Limb (tissue), 2 donors: ENCODE data around the gene PITRM1.
A peak's percentile ranks its signal among the peaks of the same experiment; 100 is the strongest.
"Not testable (repeated sequence)": the region's sequence is repeated elsewhere in the genome, so short reads cannot be mapped to it uniquely, and the experiment has no call there.

Experiments used
- DNase-seq, 2 donors: peaks; one replicate each; pipeline ENCODE4 v3.0.0-alpha.2; 2016; ENCODE audit errors: extremely low spot score in 2 of 2

PITRM1 gene, protein sequence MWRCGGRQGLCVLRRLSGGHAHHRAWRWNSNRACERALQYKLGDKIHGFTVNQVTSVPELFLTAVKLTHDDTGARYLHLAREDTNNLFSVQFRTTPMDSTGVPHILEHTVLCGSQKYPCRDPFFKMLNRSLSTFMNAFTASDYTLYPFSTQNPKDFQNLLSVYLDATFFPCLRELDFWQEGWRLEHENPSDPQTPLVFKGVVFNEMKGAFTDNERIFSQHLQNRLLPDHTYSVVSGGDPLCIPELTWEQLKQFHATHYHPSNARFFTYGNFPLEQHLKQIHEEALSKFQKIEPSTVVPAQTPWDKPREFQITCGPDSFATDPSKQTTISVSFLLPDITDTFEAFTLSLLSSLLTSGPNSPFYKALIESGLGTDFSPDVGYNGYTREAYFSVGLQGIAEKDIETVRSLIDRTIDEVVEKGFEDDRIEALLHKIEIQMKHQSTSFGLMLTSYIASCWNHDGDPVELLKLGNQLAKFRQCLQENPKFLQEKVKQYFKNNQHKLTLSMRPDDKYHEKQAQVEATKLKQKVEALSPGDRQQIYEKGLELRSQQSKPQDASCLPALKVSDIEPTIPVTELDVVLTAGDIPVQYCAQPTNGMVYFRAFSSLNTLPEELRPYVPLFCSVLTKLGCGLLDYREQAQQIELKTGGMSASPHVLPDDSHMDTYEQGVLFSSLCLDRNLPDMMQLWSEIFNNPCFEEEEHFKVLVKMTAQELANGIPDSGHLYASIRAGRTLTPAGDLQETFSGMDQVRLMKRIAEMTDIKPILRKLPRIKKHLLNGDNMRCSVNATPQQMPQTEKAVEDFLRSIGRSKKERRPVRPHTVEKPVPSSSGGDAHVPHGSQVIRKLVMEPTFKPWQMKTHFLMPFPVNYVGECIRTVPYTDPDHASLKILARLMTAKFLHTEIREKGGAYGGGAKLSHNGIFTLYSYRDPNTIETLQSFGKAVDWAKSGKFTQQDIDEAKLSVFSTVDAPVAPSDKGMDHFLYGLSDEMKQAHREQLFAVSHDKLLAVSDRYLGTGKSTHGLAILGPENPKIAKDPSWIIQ

DNA sequence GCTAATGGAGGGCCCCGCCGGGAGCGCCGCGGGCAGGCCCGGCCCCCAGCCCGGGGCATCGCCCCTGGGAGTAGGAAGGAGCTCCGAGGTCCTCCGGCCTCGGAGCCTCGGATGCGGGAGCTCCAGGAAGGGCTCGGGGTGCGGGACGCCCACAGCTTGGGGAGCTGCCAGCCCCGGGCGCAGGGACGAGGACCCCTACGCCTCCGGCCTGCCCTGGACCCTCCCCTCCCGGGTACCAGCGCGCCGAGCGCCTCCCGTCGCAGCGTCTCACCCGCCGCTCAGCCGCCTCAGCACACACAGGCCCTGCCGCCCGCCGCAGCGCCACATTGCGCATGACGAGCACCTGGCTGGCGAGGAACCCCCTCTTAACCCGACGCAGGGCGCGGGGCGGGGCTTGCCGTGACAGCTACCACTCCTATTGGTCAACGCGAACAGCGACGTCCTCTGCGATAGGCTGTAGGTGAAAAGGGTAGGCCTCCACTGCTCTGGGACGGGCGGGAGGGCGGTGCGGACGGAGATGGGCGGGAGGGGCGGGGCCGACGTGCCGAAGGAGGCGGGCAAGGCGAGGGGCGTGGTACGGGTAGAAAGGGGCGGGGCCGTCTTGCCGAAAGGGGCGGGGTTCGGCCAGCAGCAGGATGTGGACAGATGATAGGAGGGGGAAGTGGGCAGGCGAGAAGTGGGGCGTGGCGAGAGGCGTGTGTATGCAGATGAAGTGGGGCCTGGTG lies at the start of gene PITRM1:
Gene PITRM1 (minus strand): TSS at position 337 of the 725 bp plus-strand sequence. CDS start 10 bp downstream, at position 327.
- peak; percentile 98 to 99 for DNase-seq

DNA sequence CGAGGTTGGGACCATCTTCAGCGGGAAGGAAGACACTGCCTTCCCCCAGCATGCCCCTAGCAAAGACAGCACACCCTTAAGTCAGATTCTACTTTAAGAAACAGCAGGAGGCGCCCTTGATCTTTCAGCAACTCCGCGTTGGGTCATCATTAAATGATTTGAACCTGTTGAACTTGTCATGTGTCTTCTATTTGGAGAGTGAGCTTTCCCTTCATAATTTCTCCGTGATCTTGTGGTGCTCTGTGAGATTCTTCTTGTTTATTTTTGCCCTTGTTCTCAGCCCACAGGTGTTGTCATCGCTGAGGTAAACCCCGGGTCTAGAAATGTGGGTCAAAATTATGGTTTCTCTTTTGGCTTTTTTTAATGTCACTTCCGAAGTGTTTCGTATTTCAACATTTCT lies 49.5 kb upstream of the PITRM1 start:
- no peak for DNase-seq

DNA sequence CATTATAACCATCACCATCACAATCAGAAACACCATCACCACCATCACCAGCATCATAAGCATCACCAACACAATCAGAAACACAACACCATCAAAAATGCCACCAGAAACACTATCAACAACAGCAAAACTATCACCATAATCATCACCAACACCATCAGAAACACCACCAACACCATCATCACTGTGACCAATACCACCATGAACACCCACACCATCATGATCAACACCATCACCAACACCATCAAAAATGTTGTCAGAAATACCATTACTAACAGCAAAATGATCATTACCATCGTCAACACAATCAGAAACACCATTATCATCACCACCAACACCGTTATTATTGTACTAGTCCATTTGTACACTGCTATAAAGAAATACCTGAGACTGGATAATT lies 49.0 kb upstream of the PITRM1 start:
- not testable (repeated sequence) for DNase-seq

DNA sequence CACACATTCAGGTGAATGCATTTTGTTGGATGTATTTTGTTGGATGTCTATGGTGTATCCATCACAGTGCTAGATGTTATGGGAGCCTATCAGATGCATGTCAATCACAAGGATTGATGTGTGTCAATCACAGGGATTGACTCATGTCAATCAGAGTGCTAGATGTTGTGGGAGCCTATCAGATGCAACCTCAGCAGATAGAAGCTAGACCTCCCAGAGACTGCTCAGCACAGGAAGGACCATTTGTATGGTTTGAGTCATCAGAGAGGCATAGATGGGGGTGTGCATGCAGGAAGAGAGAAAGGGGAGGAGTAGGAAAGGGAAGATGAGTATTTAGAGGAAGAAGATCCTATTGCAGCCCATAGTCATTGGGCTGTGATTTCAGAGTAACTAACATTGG lies 48.3 kb upstream of the PITRM1 start:
- DNase-seq, result no peak

DNA sequence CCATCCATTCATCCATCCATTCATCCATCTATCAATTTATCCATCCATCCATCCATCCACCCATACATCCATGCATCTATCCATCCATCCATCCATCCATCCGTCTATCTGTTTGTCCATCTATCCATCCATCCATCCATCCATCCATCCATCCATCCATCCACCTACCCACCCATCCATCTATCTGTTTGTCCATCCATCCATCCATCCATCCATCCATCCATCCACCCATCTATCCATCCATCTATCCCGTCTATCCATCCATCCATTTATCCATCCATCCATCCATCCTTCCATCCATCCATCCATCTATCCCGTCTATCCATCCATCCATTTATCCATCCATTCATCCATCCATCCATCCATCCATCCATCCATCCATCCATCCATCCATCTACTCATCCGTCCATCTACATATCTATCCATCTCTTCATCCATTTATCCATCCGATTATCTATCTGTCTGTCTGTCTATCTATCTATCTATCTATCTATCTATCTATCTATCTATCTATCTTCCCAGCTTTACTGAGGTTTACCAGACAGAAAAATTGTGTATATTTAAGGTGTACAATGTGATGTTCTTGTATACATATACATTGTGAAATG lies 46.5 kb upstream of the PITRM1 start:
- not testable (repeated sequence) for DNase-seq

DNA sequence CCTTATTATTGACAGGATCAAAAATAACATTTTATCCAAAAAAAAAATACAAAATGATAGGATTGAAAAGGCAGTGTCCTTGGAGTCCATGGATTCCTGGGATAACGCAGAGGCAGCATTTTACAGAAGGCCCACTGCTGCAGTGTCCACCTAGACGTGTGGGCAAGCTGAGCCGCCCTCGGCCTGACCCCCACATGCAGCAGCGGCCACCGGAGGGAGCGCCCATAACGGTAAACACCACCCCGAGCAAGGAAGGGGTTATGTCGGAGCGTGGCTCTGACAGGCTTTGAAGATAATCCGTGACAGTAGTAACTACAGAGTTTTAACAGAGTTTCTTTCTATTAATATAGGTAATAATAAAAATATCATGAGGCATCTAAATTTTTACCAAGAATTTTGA lies 45.3 kb upstream of the PITRM1 start:
- no peak for DNase-seq

DNA sequence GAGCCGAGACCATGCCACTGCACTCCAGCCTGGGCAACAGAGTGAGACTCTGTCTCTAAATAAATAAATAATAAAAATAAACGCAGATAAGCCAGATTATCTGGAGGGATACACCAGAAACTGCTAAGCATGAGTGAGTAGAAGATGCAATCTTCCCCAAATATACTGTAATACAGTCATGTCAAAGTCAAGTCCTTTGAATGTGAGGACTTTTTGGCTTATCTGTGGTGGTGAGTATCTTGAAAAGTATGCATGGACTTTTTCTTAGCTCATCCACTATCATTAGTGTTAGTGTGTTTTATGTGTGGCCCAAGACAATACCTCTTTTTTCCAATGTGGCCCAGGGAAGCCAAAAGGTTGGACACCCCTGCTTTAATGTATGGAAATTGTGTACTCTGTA lies 44.7 kb upstream of the PITRM1 start:
- DNase-seq, result no peak

DNA sequence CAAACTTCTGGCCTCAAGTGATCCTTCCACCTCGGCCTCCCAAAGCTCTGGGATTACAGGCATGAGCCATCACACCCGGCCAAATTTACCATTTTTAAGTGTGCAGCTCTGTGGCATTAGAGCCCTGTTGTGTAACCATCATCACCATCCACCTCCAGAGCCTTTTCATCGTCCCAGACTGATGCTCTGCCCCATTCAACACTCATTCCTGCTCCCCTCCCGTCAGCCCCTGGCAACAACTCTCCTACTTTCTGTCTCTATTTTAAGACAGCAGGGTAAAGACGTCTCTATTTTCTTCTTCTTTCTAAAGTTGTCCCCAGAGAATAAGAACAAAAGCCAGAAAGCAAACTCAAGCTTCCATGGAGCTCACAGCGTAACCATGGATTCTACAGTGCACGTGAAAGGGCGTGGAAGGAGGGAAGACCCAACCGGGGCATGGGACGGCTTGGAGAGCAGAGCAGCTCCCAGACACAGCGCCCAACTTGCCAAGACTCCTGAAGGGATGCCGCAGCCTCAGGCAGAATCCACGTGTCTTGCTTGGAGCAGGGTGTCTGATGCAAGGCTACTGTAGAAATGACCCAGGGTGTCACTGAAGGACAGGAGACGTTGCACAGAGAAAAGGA lies 42.7 kb upstream of the PITRM1 start:
- no peak for DNase-seq

DNA sequence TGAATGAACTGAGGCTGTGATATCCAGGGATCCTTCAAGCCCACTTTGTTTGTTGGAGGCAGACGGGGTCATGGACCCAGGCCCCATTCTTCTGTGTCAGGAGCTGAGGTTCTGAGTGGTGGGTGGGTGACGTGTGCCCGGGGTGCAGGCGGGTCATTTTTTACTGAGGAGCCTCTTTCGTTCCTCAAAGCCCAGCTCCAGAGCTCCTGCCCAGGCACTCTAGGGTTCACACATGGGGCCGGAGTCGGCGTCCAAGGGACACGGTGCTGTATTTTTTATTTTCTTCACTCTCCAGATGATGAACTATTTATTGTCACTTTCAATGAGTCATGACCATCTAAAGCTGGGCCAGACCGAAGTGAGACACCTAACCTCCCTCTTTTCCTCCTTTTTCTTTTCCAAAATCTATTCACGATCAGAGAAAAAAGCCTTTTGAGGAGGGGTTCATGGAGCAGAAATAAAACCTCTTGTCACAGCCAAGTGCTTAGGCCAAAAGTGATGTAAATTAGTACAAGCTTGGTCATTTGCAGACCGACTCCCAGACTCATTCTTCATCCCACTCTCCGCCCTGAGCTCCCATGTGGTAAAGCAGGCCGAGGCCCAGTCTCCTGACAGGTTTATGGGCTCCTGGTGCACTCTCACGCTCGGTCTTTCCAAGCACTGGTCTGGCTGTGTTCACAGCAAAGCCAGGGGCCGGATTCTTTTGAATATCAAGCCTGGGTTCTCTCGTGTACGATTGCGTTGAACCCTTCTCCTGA lies 41.4 kb upstream of the PITRM1 start:
- DNase-seq, result peak in 1 of 2 donors; percentile 57

DNA sequence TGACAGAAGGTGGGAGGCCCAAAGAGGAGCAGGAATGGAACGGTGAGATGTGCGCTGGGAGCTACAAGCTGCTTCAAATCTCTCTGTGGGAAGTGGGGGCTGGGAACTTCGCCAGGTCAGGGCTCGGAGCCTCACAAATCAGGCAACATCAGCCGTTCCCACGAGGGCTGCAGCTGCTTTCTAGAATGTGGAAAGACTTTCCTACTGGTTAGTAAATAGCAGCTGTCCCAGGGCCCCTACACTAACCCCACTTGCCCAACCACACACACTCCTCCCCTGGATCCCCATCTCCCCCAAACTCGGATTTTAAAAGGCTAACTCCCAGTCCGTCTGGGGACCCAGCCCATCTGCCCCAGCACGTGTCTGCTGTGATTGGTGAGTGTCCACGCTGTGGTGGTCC lies 40.6 kb upstream of the PITRM1 start:
- peak in 1 of 2 donors; percentile 62 for DNase-seq

DNA sequence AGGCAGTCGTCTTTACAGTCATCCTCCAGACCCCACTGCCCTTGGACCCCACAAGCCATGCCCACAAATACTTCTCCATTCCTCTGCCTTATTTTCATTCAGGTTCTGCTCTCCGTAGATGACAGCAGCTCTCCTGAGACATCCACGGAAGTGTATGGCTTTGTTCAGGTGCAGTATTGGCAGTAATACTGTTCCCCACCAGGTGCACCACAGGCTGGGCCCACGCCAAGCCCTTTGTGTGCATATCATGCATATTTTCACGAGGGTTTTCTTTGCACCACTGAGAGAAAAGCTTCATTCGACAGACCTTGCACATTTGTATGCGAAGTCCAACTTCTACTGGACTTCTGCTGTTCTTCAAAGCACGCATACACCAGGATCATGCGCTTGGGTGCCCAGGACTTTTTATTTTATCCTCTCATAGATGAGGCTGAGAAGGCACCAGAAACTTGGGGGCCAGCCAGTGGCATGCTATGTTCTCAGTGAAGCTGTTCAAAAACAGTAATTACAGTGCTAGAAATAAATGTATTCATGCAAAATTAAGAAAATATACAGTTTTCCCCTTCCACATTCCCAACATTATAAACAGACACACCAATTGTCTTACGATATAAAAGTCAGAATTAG lies 37.8 kb upstream of the PITRM1 start:
- no peak for DNase-seq

DNA sequence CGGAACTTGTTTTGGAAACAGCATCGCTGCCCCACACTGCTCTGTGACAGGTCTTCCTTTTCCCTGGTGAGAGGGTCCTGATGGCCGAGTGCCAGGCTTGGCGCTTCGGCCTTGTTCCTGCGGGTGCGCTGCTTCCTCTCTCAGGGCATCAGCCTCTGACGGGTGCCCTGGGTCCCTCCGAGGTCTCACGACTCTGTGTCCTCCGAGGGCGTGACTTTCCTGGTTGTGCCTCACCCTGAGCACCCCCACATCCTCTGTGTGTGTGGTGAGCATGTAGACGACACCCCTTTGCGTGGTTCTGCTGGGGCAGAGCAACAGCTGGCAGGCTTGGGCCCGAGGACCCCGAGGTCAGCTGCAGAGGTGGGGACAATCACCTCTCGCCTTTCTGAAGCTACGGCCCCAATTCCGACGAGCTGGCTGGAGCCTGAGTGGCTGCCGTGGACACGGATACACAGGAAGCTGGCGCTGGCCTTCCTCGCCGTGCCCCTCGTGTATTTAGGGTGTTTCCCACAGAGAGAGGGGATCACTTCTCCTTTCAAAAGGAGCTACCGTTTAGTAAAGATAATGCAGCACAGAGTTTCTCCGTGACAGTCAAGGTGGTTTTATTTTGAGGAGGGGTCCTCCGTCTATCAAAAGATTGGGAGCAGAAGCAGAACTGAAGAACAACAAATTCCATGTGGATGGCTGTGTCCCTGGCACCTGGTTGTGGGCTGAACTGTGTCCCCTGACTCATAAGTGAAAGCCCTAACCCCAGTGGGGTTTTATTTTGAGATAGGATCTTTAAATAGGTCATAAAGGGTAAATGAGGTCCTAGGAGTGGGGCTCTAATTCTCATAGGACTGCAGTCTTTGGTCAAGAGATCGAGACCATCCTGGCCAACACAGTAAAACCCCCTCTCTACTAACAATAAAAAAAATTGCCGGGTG lies 36.2 kb upstream of the PITRM1 start:
- no peak for DNase-seq

DNA sequence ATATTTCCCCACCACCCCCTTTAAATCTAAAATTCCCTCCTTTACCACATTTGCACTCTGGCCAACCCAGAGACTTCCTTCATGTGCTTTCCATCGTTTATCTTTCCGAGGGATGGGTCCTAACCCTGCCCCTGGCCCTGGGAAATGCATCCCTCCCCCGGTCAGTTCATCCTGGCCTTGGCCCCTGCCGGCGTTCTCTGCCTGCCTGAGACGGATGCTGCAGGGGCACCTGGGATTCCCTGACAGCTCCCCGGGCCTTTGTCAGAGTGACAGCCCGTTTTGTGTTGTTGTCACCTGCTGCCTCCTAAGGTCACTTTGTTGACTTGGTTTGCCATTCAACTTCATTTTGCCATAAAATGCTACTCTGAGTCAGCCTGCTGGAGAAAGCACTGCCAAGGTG lies 34.8 kb upstream of the PITRM1 start:
- no peak for DNase-seq

DNA sequence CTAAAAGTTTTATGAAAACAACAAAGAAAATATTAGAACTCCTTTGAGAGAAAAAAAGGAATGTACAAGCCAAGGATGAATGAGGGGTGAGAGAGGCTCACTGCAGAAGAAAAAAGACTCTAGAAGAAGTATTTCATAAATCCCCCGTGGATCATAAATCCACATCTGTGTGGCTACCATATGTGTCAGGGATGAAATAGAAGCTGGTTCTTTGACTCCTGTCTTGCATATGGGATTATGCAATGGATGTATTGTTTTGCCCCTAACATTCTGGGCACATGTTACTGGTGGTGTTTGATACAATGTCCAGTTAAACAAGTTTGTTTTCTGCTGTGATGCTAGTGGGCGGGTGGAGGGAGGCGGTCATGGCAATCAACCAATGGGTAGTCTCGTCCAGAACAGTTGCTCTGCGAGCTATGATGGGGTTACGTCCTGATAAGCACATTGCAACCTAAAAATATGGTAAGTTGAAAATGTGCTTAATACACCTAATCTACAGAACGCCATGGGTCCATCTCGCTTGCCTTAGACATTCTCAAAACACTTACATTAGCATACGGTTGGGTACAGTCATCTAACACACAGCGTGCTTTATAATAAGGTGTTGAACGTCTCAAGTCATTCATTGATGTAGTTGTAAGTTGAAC lies 34.1 kb upstream of the PITRM1 start:
- DNase-seq, result no peak

DNA sequence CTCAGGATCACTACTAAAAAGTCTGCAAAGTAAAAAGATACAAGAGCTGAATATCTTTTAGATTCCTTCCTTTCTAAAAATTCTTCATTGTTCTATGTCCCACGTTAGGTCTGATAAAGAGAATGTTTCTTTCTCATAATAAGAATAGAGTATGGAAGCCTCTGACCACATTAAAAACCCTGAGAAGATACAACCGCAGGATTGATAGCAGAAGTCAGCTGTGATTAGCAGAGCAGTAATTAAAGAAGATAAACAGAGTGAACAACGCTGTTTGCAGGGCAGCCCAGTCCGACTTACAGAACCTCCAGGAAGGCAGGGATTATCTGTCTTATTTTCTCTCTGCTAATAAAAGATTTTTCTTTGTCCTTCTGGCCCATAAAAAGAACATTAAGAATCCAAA lies 31.4 kb upstream of the PITRM1 start:
- no peak for DNase-seq

DNA sequence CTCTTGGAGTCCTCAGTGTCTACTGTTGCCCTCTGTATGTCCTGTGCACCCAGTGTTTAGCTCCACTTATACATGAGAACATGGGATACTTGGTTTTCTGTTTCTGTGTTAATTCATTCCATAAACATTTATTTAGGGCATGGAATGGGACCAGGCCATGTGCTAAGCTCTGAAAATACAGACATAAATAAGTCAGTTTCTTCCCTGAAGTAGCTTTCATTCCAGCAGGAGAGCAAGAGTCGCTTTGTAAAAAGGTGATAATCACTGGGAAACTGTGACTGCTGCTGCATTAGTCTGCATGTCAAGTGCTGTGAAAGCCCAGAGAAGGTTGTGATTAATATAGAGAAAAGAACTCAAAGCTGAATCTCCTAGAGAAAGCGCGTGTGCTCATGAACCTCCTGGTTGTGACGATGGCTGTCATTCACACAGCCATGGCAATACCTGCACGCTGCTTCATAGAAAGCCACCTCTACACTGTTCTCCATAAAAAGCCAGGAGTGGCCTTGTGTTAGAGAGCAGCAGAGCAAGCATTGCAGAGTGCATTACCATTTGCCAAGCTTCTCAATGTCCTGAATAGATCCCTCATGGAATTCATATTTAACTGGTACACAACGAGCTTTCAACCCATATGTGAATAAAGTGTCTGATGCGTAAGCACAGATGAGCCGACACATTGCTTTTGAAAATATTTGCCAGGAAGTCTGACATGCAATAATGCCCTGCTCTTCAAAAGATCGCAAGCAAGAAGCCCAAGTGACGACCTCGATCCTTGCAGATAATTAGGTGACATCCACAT lies 30.6 kb upstream of the PITRM1 start:
- DNase-seq, result no peak

DNA sequence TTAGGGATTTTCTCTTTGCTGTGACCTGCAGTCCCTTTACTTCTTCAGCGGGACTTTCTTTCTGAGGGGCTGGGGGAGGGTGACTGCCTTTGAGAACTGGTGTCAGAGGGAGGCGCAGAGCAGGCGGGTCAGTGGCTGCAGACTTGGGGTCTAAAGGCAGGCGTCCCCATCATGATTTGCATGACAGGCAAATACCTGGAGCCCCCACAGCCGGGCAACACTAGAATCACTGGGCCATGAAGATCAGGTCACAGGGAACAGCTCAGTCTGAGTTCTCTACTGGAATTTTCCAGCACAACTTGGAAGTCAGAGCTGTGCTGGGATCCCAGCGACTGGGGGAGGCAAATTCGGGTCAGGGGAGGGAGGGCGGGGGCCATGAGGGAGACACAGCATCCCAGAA lies 29.2 kb upstream of the PITRM1 start:
- no peak for DNase-seq
